HFF-Myc (cell line): ENCODE measurements around the gene LBHD1.
A peak's percentile ranks its signal among the peaks of the same experiment; 100 is the strongest.
"Not testable (repeated sequence)": the region's sequence is repeated elsewhere in the genome, so short reads cannot be mapped to it uniquely, and the experiment has no call there.

Experiments used
- DNase-seq: peaks from one replicate; pipeline ENCODE4 v3.0.0-alpha.2; 2011; ENCODE audit warnings: low read depth; ENCODE audit errors: extremely low read depth
- H3K4me3 ChIP-seq: replicated peaks from 2 replicates; pipeline ENCODE4 v1.5.1; 2011; ENCODE audit warnings: low read depth, mild to moderate bottlenecking, control low read depth, low read length
- TF ChIP-seq, protein P1 (sequence below): IDR thresholded peaks from 2 replicates; pipeline ENCODE4 v1.5.1; 2012; ENCODE audit warnings: mild to moderate bottlenecking, low read depth, low read length, control low read depth; ENCODE audit errors: missing control alignments

The LBHD1 gene

DNA sequence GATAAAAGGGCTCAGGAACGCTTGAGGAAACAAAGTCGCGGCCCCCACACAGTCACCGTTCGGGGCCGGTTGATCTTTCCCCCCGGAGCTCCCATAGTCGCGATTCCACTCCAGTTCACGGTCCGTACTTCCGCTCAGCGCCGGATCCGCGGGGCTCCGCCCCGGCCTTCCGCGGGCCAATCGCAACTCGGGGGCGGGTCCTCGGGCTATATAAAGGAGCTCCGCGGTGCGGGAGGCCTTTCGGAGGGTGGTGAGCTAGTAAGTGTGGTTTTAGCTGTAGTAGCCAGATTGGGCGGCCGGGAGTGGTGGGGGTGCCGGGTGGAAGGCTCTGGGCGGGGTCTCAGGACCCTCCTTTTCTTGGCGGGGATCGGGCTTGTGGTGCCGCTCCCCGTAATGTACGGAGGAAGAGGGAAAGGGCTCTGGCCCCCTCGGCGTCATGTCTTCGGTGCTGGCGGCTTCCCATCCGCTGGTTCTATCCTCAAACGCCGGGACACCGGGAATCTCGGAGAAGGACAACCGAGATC is 6.9 kb downstream of the LBHD1 start, which contains the start of the genes C11orf98 and CSKMT:
Gene C11orf98, minus strand, starts transcription at position 136 of the 524 bp plus-strand sequence. Its CDS starts 41 bp downstream, at position 95.
Gene CSKMT, plus strand, starts transcription at position 238 of the 524 bp plus-strand sequence. CDS start 568 bp downstream, outside the sequence.
- peak within 1 kb of the TSS; percentile 98 for H3K4me3 ChIP-seq
- TF ChIP-seq, protein P1, sequence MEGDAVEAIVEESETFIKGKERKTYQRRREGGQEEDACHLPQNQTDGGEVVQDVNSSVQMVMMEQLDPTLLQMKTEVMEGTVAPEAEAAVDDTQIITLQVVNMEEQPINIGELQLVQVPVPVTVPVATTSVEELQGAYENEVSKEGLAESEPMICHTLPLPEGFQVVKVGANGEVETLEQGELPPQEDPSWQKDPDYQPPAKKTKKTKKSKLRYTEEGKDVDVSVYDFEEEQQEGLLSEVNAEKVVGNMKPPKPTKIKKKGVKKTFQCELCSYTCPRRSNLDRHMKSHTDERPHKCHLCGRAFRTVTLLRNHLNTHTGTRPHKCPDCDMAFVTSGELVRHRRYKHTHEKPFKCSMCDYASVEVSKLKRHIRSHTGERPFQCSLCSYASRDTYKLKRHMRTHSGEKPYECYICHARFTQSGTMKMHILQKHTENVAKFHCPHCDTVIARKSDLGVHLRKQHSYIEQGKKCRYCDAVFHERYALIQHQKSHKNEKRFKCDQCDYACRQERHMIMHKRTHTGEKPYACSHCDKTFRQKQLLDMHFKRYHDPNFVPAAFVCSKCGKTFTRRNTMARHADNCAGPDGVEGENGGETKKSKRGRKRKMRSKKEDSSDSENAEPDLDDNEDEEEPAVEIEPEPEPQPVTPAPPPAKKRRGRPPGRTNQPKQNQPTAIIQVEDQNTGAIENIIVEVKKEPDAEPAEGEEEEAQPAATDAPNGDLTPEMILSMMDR: no peak
- DNase-seq: peak; percentile 82

DNA sequence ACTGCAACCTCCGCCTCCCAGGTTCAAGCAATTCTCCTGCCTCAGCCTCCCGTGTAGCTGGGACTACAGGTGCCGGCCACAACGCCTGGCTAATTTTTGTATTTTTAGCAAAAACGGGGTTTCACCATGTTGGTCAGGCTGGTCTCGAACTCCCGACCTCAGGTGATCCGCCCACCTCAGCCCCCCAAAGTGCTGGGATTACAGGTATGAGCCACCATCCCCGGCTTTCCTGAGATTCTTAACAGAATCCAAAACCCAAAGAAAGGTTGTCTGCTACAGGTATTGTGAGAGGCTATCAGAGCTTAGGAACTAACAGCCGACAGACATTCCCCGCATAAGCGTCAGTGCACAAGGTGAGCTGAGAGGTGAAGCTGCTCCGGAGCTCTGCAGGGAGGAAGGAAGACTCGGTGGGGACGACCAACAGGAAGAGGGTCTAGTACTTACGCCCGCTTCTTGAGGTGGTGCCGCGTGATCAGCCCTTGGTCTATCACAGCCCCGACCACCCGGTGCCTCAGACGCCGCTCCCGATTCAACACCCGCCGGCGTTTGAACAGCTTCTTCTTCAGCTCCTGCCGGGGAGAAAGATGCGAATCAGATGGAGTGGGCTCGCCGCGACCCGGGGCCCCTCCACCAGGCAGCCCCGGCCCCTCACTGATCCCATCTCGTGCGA is 7.5 kb downstream of the LBHD1 start:
- TF ChIP-seq, protein P1: no peak
- DNase-seq: no peak
- peak overlapping the region; percentile 98 for H3K4me3 ChIP-seq

DNA sequence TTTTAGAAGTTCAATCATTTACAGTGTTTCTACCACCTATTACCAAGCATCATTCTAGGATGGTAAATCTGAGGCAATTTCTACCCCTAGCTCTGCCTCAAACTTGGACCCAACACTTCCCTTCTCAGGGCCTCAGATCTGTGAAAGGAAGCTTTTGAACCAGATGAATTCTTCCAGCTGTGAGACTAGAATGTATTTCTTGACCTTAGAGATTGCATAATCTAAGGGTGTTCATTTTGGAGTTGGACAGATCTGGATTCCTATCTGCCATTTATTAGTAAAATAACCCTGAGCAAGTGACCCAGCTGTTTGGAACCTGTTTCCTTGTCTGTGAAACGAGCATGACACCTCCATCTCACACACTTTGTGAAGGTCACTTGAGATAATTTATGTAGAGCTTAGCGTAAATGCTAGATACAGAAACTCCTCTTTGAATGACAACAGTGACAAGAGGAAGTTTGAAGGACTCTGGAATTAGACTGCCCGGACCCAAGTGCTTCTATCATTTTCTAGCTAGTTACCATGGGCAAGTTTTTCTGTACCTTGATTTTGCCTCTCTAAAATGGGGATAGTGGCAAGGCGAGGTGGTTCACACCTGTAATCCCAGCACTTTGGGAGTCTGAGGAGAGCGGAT is 15.2 kb downstream of the LBHD1 start:
- H3K4me3 ChIP-seq: no peak overlapping the region
- TF ChIP-seq, protein P1: no peak

DNA sequence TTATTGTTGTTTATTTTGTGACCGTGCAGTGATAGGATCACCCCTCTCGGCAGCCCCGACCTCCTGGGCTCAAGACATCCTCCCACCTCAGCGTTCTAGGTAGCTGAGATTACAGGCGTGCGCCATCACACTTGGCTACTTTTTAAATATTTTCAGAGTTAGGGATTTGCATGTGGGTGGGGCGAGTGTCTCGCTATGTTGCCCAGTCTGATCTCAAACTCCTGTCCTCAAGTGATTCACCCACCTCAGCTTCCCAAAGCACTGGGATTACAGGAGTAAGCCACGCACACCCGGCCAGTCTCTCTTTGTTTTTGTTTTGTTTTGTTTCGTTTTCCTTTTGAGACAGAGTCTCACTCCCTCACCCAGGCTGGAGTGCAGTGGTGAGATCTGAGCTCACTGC is 17.8 kb downstream of the LBHD1 start:
- DNase-seq: no peak
- no peak overlapping the region for H3K4me3 ChIP-seq
- TF ChIP-seq, protein P1: no peak

More for the DNA sequence above, 15.2 kb downstream of the LBHD1 start:
- DNase-seq: no peak

DNA sequence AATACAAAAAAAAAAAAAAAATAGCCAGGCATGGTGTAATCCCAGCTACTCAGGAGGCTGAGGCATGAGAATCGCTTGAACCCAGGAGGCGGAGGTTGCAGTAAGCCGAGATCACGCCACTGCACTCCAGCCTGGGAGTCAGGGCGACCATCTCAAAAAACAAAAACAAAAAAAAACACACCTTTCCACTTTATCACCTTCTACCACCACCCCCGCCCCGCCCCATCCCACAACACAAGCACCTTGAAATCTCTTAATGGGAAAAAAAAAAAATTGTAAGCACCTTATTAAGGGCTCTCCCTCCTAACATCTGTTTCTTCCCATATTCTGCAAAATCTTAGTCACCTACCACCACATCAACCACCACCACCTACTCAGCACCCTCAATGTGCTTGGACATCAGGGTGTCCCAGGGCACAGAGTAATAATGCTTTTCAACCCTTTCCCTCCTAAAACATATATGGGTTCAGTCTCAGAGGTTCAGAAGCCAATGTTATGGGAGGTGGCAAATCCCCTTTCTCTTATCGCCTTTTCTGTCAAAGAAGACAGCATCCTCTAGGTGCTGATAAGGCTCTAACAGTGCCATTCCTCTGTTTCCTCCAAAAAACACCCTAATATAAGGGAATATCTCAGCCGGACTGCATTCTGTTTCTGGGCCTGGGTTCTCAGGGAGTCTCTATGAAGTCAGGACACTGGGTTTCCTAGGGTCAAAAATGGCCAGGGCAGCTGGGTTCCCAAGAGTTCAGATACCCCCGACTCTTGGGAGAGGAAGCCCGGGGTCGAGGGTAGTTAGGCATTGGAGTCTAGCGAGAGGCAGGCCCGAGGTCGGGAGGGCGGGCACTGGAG is 19.7 kb downstream of the LBHD1 start:
- no peak for DNase-seq
- peak overlapping the region; percentile 66 for H3K4me3 ChIP-seq
- TF ChIP-seq, protein P1: no peak

DNA sequence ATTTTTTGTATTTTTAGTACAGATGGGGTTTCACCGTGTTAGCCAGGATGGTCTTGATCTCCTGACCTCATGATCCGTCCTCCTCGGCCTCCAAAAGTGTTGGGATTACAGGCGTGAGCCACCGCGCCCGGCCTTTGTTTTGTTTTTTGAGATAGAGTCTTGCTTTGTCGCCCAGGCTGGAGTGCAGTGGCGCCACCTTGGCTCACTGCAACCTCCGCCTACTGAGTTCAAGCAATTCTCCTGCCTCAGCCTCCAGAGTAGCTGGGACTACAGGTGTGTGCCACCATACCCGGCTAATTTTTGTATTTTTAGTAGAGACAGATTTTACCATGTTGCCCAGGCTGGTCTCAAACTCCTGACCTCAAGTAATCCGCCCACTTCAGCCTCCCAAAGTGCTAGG is 21.8 kb downstream of the LBHD1 start:
- not testable (repeated sequence) for DNase-seq, H3K4me3 ChIP-seq
